ENCODE measurements around the gene CDK6. TPM values are rescaled to one million over a fixed set of nuclear protein-coding genes. Genes with fewer than 3 reads are reported as not detected.

Gene CDK6
- total RNA-seq, 1 donor from 2014 or later: 23.3 TPM

- H3K9me3 Mint-ChIP-seq (ENCODE audit: low read depth): peaks cover 3% of the 10 kb centered on the region
- DNase-seq (ENCODE audit: low spot score, unreplicated experiment): no peak
- no peak overlapping the region for H3K27ac Mint-ChIP-seq
- peaks cover 14% of the 10 kb centered on the region for H3K4me1 Mint-ChIP-seq (ENCODE audit: low read depth)
- H3K4me3 Mint-ChIP-seq (ENCODE audit: low read depth): no peak overlapping the region
- no peaks in the 10 kb centered on the region for H3K27me3 Mint-ChIP-seq
- H3K36me3 Mint-ChIP-seq (ENCODE audit: insufficient read depth): peaks cover 8% of the 10 kb centered on the region
- TF ChIP-seq, protein P1, sequence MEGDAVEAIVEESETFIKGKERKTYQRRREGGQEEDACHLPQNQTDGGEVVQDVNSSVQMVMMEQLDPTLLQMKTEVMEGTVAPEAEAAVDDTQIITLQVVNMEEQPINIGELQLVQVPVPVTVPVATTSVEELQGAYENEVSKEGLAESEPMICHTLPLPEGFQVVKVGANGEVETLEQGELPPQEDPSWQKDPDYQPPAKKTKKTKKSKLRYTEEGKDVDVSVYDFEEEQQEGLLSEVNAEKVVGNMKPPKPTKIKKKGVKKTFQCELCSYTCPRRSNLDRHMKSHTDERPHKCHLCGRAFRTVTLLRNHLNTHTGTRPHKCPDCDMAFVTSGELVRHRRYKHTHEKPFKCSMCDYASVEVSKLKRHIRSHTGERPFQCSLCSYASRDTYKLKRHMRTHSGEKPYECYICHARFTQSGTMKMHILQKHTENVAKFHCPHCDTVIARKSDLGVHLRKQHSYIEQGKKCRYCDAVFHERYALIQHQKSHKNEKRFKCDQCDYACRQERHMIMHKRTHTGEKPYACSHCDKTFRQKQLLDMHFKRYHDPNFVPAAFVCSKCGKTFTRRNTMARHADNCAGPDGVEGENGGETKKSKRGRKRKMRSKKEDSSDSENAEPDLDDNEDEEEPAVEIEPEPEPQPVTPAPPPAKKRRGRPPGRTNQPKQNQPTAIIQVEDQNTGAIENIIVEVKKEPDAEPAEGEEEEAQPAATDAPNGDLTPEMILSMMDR (IDR thresholded peaks at IDR 0.05; ENCODE audit: unreplicated experiment): no peak
Measured at GRCh38 chr7:92584953-92585352, 251.4 kb downstream of the CDK6 start.

DNA sequence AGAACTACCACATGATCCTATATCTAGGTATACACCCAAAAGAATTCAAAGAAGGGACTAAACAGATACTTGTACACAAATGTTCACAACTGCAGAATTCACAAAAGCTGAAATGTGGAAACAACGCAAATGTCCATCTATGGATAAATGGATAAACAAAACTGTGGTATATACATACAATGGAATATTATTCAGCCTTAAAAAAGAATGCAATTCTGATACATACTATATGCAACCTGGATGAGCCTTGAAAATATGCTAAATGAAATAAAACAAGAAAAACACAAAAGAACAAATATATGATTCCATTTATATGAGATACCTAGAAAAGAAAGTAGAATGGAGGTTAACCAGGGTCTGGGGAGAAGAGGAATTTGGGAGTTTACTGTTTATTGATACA is 253.4 kb downstream of the CDK6 start:
- Mint-ChIP-seq H3K27ac (no peak overlapping the region), H3K9me3 (ENCODE audit: low read depth) (peaks cover 3% of the 10 kb centered on the region), H3K4me3 (ENCODE audit: low read depth) (no peak overlapping the region), H3K36me3 (ENCODE audit: insufficient read depth) (peaks cover 12% of the 10 kb centered on the region), H3K27me3 (no peaks in the 10 kb centered on the region), H3K4me1 (ENCODE audit: low read depth) (peaks cover 2% of the 10 kb centered on the region)
- TF ChIP-seq, protein P1 (IDR thresholded peaks at IDR 0.05; ENCODE audit: unreplicated experiment): no peak
- DNase-seq (ENCODE audit: low spot score, unreplicated experiment): no peak

GRCh38 chr7:92576296-92576695 is 260.1 kb downstream of the CDK6 start:
- Mint-ChIP-seq H3K4me1 (ENCODE audit: low read depth) (no peaks in the 10 kb centered on the region), H3K27ac (no peak overlapping the region), H3K9me3 (ENCODE audit: low read depth) (no peaks in the 10 kb centered on the region), H3K27me3 (no peaks in the 10 kb centered on the region), H3K4me3 (ENCODE audit: low read depth) (no peak overlapping the region), H3K36me3 (ENCODE audit: insufficient read depth) (peaks cover 22% of the 10 kb centered on the region)
- DNase-seq (ENCODE audit: low spot score, unreplicated experiment): no peak
- TF ChIP-seq, protein P1 (IDR thresholded peaks at IDR 0.05; ENCODE audit: unreplicated experiment): no peak

DNA sequence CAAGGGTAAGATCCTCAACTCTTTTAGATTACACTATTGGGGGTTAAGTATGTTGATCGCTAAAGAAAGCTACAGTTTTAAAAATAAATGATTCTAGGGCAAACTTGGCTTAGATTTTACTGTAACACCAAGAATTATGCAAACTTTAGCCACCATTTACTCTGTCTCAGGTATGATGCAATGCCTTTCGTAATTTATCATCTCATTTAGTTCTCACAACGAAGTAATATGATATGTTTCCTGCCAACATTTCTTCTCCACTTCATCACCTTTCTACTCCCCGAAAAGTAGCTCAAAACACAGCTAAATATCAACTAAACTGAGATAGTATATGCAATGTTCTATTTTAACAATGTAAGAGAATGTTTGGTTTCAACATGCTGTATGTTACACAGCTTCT is 267.2 kb downstream of the CDK6 start:
- Mint-ChIP-seq H3K27me3 (no peaks in the 10 kb centered on the region), H3K36me3 (ENCODE audit: insufficient read depth) (peaks cover 17% of the 10 kb centered on the region), H3K9me3 (ENCODE audit: low read depth) (no peaks in the 10 kb centered on the region), H3K4me1 (ENCODE audit: low read depth) (no peaks in the 10 kb centered on the region), H3K4me3 (ENCODE audit: low read depth) (no peak overlapping the region), H3K27ac (no peak overlapping the region)
- TF ChIP-seq, protein P1 (IDR thresholded peaks at IDR 0.05; ENCODE audit: unreplicated experiment): no peak
- no peak for DNase-seq (ENCODE audit: low spot score, unreplicated experiment)

DNA sequence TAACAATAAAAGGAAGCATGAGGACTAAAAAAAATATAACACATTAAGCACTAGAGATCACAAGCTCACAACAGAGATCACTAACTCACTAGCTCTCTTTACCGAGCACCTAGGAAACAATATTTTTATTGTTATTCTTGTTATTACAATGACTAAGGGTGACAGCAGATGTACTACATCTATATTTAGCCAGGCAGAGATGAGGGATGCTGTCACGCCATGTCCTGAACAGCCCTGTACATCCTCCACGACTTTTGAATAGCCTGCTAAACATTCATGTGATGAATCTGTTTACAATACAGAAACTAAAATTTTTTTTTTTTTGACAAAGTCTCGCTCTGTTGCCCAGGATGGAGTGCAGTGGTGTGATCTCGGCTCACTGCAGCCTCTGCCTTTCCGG is 268.9 kb downstream of the CDK6 start:
- H3K9me3 Mint-ChIP-seq (ENCODE audit: low read depth): no peaks in the 10 kb centered on the region
- TF ChIP-seq, protein P1 (IDR thresholded peaks at IDR 0.05; ENCODE audit: unreplicated experiment): no peak
- no peak for DNase-seq (ENCODE audit: low spot score, unreplicated experiment)
- H3K27ac Mint-ChIP-seq: peak overlapping the region; percentile 9
- no peaks in the 10 kb centered on the region for H3K27me3 Mint-ChIP-seq
- peaks cover 15% of the 10 kb centered on the region for H3K36me3 Mint-ChIP-seq (ENCODE audit: insufficient read depth)
- no peaks in the 10 kb centered on the region for H3K4me1 Mint-ChIP-seq (ENCODE audit: low read depth)
- no peak overlapping the region for H3K4me3 Mint-ChIP-seq (ENCODE audit: low read depth)
